HG03439 (cell line): ENCODE data around the gene IPO13.
A peak's percentile ranks its signal among the peaks of the same experiment; 100 is the strongest.

Experiments
- ATAC-seq: cut with Tn5 transposase; IDR thresholded peaks from one replicate; pipeline ENCODE4 v1.9.1; 2021; ENCODE audit warnings: mild to moderate bottlenecking, moderate library complexity; ENCODE audit not compliant: unreplicated experiment

IPO13 gene, protein sequence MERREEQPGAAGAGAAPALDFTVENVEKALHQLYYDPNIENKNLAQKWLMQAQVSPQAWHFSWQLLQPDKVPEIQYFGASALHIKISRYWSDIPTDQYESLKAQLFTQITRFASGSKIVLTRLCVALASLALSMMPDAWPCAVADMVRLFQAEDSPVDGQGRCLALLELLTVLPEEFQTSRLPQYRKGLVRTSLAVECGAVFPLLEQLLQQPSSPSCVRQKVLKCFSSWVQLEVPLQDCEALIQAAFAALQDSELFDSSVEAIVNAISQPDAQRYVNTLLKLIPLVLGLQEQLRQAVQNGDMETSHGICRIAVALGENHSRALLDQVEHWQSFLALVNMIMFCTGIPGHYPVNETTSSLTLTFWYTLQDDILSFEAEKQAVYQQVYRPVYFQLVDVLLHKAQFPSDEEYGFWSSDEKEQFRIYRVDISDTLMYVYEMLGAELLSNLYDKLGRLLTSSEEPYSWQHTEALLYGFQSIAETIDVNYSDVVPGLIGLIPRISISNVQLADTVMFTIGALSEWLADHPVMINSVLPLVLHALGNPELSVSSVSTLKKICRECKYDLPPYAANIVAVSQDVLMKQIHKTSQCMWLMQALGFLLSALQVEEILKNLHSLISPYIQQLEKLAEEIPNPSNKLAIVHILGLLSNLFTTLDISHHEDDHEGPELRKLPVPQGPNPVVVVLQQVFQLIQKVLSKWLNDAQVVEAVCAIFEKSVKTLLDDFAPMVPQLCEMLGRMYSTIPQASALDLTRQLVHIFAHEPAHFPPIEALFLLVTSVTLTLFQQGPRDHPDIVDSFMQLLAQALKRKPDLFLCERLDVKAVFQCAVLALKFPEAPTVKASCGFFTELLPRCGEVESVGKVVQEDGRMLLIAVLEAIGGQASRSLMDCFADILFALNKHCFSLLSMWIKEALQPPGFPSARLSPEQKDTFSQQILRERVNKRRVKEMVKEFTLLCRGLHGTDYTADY

DNA sequence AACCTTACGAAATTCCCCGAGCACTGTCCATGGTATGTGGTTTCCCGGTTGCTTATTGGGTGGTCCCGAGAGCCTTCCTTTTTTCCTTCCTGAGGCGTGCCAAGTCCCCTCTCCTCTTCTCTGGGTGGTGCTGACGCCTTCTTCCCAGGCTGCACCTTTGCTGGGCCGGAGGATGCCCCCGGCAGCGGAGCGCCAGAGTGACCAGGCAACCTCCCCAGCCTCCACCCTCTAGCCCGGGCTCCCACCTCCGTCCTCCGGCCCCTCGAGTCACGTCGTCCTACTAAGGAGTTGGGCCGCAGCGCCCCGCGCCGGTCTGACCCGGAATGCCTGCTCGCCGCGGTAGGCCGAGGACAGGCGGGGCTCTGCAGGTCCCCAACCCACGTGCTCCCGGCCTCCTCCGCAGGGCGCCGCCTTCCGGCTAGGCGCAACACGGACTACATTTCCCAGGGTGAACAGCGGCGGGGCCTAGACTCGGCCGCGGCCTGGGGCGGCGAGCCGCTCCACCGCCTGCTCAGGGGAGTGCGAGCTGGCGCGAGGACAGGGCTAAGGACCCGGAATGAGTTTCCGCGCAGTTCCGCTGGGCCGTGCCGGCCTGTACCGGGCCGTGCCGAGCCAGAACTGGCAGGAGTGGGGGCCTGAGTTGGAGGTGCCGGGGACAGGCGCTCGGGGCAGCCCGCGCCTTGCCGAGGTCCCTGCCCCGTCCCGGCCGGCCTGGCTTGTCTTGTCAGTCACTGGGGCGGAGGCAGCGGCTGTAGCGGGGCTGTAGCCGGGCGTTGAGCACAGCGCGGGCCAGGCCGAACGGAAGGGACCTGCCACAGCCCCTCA, at the start of gene IPO13:
TSS of gene IPO13 (plus strand) at position 715 of the 825 bp plus-strand sequence. CDS start 651 bp downstream, outside the sequence.
- peak; percentile 94 for ATAC-seq

DNA sequence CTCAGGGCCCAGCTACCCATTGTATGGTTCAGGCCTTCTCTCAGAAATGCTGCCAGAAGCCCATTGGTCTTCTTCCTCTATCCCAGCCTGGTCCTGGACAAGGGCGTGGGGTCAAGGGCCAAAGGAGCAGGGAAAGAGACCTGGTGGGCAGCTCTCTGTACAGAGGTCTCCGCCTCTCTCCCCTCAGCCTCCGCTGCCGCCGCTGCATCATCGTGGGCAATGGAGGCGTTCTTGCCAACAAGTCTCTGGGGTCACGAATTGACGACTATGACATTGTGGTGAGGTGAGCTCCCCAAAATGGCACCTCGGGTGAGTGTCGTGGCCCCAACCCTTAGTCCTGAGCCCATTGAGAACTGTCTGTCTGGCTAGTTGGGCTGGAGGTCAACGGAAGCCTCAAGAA, 47.8 kb upstream of the IPO13 start:
- no peak for ATAC-seq

DNA sequence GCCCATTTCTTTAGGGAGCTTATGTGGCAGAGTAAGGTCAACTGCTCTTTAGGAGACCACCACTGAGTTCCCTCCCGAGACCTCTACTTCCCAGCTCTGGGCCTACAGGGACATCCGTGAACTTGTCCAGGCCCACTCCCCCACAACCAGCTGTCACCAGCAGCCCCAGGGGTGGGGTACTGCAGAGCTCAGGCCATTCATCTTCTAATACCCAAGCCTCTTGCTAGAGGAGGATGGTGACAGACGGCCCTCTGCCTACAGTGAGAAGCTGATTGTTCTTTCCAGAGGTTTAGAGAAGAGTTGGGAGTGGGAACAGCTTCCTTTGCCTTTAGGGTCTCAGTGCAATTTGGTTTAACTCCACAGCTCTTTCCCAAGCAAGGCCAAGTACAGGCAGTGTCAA, 46.4 kb upstream of the IPO13 start:
- ATAC-seq, result no peak

DNA sequence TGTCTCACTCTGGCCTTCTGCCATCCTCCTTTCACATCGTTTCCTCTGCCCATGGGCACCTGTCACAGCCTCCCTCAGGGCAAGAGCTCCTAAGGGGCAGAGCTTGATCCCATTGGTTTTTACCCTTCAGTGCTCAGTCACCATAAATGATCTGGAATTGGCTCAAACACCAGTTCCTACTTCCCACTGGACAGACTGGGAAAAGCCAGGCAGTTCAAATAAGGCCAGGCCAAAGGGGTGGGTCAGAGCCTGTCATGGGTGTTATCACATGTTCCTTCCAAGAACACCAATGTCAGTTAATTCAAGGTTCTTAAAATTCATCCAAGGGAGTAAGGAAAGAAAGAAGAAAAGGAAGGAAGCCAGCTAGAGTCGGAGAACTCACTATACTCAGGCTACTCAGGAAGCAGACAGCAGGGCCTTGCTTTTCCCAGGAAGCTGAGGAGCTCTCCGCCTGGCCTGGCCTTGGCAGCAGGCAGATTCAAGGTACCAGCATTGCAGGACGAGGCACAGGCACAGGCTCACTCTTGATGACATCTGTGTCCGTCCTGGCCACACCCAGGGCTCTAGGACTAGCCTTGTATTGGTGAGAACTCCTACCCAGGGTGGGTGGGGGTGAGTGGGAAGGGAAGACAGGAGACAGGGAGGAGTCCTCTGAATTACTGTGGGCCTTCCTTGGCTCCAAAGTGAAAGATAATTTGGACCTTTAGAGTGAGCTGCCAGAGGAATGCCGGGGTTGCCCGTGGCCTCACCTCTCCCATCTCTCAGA, 45.4 kb upstream of the IPO13 start:
- no peak for ATAC-seq

DNA sequence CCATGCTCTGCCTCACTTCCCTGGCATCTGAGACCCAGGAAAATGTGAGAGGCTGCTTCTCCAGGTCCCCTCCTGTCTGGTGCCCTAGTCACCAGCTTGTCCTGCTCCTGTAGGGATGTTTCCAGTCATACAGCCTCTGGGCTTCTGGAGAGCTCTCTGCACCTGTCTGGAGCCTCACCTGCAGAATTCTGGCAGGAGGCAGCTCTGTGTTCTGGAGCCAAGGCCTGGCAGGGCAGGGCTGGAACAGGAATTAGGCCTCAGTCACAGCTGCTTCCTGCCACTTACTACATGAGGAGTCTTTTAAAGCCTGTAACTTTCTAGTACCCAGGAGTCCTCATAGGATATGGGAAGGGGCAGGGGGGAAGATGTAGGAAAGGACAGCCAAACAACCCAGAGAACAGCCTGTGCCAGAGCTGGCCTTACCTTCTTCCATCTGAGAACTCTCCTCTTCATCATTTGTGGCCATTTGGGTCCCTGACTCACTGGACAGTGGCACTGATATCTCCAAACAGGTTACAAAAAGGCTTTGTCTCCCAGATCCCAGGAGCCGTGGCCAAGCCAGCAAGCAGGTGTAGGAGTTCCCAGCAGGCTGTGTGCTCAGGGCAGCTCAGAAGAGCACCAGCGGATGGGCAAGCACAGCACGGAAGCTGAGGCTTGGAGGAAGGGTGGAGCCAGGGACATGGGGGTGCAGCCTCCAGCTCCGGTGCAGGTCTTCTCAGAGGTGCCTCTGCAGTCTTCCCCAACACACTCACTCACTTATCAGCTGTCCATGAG, 44.5 kb upstream of the IPO13 start:
- no peak for ATAC-seq

DNA sequence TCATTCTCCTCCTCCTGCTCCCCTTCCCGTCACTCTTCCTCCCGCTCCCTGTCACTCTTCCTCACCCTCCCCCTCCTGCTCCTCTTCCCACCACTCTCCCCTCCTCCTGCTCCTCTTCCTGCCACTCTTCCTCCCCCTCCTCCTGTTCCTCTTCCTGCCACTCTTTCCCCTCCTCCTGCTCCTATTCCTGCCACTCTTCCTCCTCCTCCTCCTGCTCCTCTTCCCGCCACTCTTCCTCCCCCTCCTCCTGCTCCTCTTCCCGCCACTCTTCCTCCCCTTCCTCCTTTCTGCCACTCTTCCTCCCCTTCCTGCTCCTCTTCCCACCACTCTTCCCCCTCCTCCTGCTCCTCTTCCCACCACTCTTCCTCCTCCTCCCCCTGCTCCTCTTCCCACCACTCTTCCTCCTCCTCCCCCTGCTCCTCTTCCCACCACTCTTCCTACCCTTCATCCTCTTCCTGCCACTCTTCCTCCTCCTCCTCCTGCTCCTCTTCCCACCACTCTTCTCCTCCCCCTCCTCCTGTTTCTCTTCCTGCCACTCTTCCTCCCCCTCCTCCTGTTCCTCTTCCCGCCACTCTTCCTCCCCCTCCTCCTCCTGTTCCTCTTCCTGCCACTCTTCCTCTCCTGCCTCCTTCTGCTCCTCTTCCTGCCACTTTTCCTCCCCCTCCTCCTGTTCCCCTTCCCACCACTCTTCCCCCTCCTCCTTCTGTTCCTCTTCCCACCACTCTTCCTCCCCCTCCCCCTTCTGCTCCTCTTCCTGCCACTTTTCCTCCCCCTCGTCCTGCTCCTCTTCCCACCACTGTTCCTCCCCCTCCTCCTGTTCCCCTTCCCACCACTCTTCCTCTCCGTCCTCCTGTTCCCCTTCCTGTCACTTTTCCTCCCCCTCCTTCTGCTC, 41.8 kb upstream of the IPO13 start:
- no peak for ATAC-seq

DNA sequence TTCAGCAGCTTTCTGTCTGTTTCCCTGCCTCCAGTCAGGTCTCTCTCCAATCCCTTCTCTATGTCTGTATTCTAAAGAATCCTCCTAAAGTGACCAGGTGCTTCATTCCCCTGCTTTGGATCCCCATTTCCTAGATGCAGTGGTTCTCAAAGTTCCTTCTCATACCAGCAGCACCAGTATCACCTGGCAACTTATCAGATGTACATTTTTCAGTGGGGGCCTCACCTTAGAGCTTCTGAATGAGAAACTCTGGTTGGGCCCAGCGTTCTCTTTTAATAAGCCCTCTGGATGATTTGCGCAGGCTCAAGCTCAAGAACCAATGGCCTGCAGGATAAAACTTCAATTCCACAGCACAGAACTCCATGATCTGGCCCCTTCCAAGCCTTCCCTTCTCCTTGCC, 38.5 kb upstream of the IPO13 start:
- no peak for ATAC-seq

DNA sequence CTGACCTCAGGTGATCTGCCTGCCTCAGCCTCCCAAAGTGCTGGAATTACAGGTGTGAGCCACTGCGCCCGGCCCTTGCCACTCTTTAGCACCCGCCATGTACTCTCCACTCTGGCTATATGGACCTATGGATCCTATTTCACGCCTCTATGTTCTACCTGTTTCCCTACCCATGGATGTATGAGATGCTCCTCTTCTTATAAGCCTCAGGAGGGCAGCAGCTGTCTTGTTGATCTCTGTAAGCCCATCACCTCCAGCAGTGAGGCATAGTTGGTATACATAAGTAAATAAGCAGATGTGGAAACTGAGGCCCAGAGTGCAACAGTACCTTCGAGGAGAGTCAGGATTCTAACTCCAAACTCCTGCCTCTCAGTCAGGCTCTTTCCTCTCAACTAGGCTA, 37.9 kb upstream of the IPO13 start:
- no peak for ATAC-seq

DNA sequence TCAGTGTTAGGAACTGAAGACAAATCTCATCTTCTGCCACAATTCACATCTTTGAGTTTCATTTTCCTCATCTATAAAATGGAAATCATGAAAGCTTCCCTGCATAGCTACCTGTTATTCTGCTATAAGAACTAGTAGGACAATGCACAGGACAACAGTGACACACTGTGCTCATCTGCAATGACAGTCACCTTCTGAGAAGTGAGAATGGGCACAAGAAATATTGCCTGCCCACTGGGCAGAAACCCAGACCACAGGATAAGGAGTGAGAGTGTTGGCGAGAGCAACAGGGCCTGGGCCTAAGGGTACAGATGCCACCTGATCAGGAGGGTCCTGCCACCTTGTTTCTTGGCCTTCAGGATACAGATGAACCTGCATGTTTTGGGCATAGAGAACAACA, 36.4 kb upstream of the IPO13 start:
- no peak for ATAC-seq

DNA sequence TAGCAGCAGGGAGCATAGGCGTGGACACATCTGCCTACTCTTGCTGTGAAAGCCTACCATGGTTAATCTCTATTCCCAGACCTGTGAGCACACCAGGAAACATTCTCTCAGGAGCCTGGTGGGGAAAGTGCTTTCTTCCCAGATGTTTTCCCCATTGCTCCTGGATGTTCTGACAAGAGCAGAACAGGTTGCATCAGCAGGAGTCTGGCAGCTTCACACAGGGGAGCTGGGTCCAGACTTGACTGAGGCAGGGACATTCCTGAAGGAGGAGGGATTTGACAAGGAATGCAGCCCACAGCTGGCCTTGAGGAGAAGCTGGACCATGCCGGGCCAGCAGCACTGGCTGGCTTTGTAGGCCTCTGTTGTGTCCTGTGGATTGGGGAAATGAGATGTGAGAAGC, 34.1 kb upstream of the IPO13 start:
- ATAC-seq, result no peak

DNA sequence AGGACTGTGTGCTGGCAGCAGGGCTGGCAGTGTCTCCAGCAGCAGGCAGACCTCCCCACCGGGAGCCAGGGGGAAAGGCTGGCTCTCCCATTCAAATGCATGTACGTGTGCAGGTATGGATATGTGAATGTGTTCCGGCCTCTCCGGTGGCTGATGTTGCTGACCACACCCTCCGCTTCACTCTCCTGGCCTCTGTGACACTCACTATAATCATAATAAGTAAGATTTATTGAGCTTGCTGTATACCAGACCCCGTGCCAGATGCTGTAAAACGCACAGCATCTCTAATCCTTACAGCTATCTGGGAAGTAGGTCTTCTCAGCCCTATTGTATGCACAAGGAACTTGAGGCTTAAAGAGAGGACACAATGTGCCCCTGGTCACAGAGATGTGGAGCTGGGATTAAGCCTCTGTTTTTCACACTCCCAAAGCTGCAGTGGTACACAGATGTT, 33.7 kb upstream of the IPO13 start:
- no peak for ATAC-seq

DNA sequence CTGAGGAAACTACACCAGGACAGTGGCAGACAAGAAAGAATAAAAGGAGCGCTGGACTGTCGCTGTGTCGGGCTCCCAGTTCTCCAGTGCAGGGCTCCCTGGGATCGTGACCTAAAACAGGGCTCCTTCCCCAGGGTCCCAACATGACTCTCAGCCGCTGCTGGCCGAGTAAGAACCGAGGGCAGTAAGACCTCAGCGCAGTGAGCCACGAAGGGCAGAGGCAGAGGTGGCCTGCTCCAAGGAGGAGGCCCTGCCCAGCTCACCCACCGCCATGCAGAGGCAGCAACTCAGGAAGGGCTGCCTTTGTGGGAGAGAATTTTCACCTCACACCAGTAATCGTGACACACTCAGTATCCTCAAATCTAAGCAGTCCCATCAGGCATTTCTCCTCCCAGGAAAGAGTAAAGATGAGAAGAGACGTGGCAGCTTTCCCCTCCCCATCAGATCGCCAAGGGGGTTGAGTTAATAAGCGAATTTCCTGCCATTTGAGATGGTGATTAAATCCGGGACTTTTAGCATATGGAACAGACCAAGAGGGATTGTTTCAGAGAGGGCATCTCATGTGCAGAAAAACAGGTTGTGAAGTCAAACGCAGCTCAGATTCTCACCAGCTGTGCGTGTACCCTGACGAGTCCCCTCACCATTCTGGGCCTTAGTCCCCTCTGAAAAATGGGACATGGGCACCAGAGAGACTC, 32.9 kb upstream of the IPO13 start:
- ATAC-seq, result no peak

DNA sequence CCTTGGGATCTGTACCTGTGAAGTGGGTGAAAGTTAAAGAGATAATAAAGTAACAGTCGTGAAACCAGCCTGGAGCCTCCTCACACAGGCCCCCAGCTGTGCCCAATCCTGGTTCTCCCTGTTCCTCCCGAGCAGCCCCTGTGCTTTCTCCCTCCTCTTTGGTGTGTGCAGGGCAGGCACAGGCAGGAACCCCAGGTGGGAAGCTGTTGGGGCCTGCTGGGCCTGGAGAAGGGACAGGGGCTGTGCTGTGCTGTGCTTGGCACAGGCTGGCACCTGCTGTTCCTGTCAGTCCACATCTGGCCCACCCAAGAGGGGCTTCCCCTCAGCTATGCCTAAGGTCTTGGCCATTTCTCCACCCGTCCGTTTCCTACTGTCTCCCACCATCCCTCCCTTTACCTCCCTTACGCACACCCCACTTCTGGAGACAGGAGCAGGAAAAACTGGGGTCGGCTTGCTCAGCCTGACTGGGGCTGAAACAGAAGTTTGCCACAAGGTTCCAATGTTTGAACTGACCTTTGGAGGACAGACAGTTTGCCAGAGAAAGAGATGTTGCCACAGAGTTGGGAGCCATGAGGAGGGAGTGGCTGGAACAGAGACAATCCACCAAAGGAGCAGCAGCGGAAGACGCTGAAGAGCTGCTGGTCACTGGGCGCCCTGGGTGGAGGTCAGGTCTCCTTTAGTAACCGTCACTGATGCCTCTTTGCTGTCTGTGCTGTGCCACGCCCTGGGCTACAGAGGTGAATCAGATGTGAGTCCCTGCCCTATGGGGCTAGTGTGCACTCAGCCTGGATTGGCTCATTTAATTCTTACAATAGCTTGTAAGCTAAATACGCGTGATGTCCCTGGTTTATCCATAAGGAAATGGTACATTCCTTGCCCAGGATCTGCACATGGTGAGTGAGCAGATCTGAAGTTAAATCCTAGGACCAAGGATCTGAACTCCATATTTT, 31.9 kb upstream of the IPO13 start:
- ATAC-seq, result no peak

DNA sequence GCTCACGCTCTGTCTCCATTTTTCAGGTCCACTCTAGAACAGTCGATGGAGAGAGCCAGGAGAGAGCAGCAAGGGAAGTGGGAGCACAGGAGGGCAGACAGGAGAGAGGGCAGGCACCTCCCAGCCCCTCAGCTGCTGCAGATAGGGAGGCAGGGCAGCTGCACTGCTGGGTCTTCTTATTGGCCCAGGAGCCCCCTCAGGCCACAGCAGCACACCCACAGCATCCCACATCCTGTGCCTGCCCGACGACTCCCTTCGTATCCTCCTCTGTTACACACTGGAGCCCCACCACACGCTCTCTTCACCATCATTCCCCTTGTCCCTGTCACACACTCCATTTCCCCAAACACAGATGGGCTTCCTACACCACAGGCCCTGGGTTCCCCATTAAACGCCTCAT, 26.8 kb upstream of the IPO13 start:
- no peak for ATAC-seq

DNA sequence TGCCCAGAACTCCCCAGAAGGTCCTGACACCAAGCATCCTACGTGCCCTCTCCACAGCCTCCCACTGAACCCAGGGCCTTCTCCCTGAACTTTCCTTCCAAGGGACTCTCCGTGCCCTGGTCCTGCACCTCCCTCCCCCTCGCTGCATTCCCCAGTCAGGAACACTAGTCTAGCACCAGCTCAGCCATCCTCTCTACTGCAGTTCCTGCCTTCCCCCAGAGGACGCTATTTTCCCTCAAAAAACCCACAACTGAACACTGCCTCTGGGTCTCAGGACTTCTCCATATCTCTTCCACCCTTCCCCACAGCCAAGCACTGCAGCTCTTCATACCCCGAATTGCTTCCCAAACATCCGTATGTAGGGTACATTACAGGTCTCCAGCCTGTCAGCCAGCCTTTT, 25.7 kb upstream of the IPO13 start:
- ATAC-seq, result no peak

DNA sequence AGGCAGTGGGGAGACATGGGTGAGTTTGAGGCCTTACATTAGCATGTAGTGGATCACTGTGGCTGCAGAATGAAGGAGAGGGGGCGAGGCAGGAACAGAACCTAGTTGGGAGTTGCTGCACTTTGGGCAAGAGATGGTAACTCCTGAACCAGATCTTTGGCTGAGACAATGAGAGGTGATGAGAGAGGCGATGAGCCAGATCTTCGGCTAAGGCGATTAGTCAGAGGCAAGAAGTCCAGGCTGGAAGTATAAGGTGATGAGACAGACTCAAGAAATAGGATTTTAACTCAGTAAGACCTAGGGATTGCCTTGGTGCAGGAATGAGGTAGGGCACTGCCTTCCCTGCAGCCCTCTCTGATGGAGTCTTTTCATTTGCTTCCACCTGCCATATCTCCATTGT, 22.2 kb upstream of the IPO13 start:
- ATAC-seq, result no peak

DNA sequence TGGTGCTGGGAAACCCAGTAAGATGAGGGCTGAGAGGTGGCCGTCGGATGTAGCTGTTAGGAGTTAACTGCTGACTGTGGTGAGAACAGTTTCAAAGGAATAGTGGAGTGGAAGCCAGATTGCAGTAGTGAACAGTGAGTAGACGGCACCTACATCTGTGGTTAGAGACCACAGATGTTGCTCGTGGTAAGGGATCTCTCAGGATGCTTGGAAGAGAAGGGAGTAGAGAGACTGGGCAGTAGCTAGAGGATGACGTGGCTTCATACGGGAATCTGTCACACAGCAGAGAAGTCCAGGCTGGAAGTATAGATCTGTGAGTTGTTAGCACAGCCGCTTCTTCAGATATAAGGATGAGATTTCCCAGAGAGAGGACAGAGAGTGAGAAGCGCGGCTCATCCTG, 20.9 kb upstream of the IPO13 start:
- ATAC-seq, result no peak
